GM12801 (cell line): ENCODE data around the gene CDCP1.

ENCODE experiments used
- TF ChIP-seq, protein P1 (sequence below): IDR thresholded peaks from one replicate; pipeline ENCODE4 v1.5.1; 2011; ENCODE audit warnings: control low read depth; ENCODE audit not compliant: insufficient read length; ENCODE audit errors: extremely low read depth

The CDCP1 gene

GRCh38 chr3:45123581-45124269 lies 22.5 kb downstream of the CDCP1 start:
- TF ChIP-seq, protein P1, sequence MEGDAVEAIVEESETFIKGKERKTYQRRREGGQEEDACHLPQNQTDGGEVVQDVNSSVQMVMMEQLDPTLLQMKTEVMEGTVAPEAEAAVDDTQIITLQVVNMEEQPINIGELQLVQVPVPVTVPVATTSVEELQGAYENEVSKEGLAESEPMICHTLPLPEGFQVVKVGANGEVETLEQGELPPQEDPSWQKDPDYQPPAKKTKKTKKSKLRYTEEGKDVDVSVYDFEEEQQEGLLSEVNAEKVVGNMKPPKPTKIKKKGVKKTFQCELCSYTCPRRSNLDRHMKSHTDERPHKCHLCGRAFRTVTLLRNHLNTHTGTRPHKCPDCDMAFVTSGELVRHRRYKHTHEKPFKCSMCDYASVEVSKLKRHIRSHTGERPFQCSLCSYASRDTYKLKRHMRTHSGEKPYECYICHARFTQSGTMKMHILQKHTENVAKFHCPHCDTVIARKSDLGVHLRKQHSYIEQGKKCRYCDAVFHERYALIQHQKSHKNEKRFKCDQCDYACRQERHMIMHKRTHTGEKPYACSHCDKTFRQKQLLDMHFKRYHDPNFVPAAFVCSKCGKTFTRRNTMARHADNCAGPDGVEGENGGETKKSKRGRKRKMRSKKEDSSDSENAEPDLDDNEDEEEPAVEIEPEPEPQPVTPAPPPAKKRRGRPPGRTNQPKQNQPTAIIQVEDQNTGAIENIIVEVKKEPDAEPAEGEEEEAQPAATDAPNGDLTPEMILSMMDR: no peak

DNA sequence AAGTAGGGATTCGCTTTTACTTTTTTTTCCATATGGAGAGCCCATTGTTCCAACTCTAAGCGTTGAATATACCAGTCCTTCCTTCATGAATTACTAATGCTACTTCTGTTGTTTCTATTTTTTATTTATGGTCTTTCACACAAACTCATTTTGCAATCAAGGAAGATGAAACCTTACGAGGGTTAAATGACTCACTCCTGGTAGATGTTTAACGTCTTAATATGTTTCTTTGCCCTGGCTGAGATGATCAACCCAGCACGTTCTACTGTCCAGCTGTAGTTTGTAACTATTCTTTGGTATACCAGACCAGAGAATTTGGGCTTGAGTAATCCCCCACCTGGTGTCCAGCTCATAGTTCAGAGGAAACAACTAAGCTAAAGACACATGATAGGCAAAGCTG lies 23.1 kb downstream of the CDCP1 start:
- TF ChIP-seq, protein P1: no peak

- TF ChIP-seq, protein P1: no peak
Measured at GRCh38 chr3:45120359-45121158, 25.6 kb downstream of the CDCP1 start.

- TF ChIP-seq, protein P1: no peak
Measured at GRCh38 chr3:45119824-45120358, 26.3 kb downstream of the CDCP1 start.

DNA sequence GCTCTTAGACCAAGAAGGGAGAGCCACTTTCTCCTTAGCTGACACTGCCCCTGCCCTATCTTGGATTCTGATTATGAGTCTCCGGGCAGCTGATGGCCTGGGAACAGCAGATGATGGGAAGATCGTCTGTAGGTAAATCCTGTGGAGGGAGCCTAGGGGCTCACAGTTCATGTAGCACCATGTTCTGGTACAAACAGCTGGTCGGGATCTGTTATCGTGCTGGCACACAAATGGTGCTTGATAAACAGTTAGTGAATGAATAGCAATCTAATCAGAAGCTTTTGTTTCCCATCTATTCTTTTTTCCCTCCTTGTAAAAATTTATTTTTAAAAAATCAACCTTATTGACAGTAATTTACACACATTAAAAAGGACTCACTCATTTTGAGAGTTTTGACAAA lies 26.8 kb downstream of the CDCP1 start:
- TF ChIP-seq, protein P1: no peak

- TF ChIP-seq, protein P1: no peak
Measured at GRCh38 chr3:45118615-45119071, 27.5 kb downstream of the CDCP1 start.

- TF ChIP-seq, protein P1: no peak
Measured at GRCh38 chr3:45116350-45116749, 29.8 kb downstream of the CDCP1 start.
